ENCODE measurements around the gene FAT1.
"Not testable (repeated sequence)": the region's sequence is repeated elsewhere in the genome, so short reads cannot be mapped to it uniquely, and the experiment has no call there.

FAT1 gene

DNA sequence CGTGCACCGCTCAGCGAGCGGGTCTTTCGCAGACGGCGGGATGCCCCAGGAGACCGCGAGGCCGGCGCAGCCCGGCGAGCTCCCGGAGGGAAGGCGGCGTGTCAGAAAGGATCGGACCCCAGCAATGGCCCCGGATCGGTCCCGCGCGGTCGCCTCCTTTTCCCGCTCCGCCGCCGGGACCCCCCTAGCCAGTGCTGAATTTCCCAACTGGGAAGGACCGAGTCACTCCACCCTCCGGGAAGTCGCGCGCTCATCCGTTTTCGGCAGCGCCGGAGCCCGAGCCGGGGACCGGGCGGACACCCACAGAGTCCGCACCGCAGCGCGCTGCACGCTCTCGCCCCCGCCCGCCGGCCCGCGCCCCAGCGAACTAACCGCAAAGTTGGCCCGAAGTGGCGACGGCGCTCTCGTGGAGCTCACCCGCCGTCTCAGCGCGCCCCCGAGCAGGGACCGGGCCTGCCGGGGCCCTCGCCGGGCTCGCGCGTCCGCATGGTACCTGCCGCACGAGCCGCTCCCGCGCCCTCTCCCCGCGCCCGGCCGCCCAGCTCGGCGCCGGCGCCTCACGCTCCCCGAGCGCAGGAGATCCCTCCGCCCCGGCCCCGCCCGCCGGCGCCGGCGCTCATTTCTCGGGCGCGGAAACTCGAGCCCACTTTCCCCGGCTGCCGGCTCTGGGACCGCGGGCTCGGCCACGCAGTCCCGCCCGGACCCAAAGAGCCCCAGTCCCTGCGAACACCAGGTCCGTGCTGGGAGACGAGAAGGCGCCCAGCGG lies at the start of gene FAT1:
Gene FAT1 (minus strand): TSS at position 565 of the 766 bp plus-strand sequence. CDS start 14,029 bp downstream, outside the sequence.
- no peak for DNase-seq (ENCODE audit: low read depth)

DNA sequence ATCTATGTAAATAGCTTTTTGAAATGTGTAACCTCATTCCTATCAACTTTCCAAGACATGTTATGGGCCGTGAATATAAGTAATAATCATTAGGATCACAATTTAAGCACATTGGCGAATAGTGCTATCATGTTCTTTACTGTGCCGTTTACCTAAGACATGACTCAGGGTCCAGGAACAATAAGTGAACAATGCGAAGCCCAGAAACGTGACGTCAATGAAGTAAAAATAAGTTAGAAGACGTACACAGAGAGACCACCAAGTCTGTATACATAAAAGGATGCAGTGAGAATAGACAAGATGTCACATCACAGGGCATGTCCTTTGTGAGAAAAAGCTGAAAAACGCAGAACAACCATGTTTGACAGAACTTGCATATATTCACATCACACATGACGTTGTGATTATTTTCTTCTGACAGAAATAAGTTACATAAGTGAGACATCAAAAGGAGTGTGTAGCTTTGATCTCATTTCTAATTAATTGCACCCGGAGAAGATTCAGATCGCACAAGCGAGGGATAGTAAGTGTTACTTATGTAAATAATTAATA lies 49.4 kb upstream of the FAT1 start:
- no peak for DNase-seq (ENCODE audit: low read depth)

DNA sequence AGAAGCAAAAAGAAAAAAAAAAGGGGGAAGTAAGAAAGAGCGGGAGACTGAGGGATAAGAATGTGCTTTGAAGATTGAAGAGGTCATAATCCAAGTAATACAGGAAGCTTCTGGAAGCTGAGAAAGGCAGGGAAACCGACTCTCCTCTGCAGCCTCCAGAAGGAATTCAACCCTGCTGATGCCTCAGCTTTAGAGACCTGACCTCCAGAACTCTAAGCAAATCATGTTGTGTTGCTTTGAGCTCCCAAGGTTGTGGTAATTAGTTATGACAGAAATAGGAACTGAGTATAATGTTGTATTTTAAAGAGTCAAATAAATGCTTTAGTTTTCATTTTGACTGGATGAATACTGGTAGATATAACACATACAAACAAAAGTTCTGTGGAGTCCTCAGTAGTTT lies 48.0 kb upstream of the FAT1 start:
- DNase-seq (ENCODE audit: low read depth): no peak

GRCh38 chr4:186770481-186771175 lies 47.0 kb upstream of the FAT1 start:
- DNase-seq (ENCODE audit: low read depth): no peak

DNA sequence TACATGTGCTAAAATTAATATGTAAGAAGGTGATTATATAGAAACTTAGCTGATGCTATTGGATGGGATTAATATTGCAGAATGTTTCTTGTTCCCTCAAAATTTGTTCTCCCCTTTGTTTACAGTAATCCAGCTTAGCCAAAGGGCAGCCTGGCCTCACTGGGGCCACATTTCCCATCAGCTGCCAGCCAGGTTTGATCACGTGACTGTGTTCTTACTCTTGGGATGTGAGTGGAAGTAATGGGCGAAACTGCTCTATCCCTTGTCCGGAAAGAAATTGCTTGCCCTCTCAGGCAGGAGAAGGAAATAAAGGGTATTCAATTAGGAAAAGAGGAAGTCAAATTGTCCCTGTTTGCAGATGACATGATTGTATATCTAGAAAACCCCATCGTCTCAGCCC lies 44.1 kb upstream of the FAT1 start:
- no peak for DNase-seq (ENCODE audit: low read depth)

DNA sequence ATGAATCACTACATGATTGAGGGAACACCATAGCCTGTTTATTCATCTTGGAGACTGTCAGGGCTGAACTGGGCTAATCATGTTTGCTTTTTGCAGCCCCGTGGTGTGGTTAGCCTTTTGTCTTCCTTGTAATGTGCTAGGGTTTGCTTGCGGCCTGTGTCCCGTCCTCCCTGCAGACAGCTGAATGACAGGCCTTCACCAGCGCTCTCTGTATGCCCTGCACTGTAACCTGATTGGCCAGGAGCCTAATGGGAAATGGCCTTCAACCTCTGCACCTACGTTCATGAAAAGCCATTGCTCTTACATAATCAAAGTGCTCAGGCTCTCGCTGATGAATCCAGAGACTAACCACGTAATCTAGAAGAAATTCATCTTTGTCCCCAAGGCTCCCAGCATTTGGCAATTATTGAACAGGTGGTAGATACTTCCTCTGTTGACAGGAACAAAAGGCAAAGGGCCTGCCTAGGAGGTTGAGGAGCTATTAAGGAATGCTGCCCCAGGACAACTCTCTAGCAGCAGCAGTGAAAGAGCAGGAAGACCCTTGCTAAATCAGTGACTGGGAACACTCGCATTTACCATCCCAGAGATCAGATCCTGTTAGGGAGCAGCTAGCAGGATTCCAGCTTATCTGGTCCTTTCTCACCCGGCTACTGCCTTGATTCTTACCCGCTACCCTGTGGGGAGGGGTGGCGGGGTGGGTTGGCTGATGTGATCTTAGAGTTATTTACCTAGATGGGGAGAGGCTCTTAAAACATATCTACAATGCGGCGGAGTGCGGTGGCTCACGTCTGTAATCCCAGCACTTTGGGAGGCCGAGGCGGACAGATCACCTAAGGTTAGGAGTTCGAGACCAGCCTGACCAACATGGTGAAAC lies 42.3 kb upstream of the FAT1 start:
- DNase-seq (ENCODE audit: low read depth): no peak

DNA sequence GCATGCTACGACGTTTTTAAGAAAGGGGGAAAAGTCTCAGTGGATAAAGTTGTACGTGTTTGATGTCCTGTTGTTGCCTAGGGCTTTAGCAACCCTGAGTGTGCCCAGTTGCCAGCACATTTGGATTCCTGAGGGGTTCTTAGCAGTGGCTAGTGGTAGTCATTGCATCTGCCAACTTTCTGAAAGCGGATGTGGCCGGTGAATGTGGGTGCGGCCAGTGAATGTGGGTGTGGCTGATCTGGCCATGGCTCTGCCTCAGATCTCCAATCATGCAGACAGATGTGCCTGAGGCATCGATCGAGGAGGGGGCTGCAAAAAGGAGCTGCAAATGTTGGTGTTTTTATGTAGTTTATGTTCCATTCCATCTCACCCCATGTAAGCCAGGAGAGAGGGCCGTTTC lies 41.5 kb upstream of the FAT1 start:
- no peak for DNase-seq (ENCODE audit: low read depth)

DNA sequence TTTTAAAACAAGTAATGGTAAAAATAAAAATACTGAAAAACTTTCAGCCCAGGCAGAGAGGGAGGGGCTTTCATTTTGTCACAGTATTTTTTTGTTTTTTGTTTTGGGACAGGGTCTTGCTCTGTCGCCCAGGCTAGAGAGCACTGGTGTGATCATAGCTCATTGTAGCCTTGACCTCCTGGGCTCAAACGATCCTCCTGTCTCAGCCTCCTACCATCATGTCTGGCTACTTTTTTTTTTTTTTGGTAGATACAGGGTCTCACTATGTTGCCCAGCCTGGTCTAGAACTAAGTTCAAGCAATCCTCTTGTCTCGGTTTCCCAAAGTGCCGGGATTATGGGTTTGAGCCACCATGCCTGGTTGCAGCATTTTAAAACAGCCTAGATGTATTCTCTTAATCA lies 40.8 kb upstream of the FAT1 start:
- DNase-seq (ENCODE audit: low read depth): no peak

GRCh38 chr4:186762865-186763264 lies 39.2 kb upstream of the FAT1 start:
- DNase-seq (ENCODE audit: low read depth): no peak

GRCh38 chr4:186762361-186762760 lies 38.7 kb upstream of the FAT1 start:
- DNase-seq (ENCODE audit: low read depth): no peak

GRCh38 chr4:186761956-186762355 lies 38.3 kb upstream of the FAT1 start:
- not testable (repeated sequence) for DNase-seq (ENCODE audit: low read depth)

- no peak for DNase-seq (ENCODE audit: low read depth)
These were observed 37.7 kb upstream of the FAT1 start for GRCh38 chr4:186761393-186761792.

DNA sequence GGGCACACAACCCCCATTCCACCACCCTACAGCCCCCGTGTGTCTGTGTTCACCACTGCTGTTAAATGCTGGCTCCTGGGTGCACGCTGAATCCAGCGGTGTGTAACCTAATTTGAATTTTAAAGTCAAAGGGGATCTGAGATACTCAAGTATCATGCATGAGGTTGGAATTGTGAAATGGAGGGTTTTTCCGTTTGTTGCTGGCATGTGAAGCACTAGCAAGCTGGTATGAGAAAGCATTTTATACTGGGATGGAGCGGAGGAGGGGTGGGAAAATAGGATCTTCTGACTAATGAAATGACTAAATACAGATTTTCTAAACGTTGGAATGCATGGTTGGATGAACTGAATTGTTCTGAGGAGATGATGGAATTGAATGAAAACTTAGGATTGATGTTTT lies 36.9 kb upstream of the FAT1 start:
- no peak for DNase-seq (ENCODE audit: low read depth)

- no peak for DNase-seq (ENCODE audit: low read depth)
These were observed 36.3 kb upstream of the FAT1 start for GRCh38 chr4:186759990-186760389.

GRCh38 chr4:186758929-186759682 lies 35.5 kb upstream of the FAT1 start:
- no peak for DNase-seq (ENCODE audit: low read depth)

- DNase-seq (ENCODE audit: low read depth): no peak
These were observed 34.2 kb upstream of the FAT1 start for GRCh38 chr4:186757696-186758355.

DNA sequence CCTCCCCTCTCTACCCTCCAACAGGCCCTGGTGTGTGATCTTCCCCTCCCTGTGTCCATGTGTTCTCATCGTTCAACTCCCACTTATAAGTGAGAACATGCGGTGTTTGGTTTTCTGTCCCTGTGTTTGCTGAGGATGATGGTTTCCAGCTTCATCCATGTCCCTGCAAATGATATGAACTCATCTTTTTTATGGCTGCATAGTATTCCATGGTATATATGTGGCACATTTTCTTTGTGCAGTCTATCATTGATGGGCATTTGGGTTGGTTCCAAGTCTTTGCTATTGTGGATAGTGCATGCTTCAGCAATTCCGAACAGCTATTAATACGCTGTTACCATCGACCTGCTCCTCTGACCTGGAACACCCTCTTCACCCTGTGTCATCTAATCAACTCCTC lies 32.9 kb upstream of the FAT1 start:
- not testable (repeated sequence) for DNase-seq (ENCODE audit: low read depth)

DNA sequence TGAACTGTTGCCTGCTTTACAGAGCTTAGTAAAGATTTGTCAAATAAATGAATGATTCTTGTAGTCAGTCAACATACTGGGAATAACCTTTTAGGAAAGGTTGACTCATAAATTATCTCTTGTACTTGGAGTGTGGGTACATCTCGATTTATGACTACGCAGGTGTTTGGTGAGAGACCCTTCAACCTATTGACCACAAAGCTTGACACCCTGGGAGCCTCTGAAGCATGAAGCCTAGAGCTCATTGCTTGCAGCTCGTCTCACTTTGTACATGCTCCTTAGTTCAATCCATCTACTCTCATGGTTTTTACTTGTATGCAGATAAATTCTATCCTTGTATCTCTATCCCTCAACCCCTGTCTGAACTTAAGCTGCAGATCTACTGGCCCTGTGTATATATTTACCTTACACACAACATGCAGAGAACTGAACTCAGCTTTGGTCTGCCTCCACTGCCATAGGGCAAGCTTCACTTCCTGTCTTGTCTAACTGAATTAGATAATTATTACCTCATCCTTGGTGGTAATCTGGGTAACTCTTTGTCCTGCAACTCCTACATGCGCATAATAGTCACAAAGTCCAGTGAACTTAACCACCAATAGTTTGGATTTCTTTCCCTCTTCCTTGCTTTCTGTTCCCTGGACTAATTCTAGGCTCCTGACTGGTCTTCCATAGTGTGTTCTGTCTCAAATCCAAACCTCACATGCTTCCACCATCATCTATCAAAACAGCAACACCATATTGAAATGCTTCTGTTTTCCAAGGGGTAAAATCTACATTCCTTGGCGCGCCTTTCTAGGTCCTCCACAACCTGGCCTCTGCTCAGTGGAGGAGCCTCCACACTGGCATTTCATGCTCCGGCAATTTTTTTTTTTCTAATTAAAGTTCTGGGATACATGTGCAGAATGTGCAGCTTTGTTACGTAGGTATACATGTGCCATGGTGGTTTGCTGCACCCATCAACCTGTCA lies 32.2 kb upstream of the FAT1 start:
- DNase-seq (ENCODE audit: low read depth): no peak

- DNase-seq (ENCODE audit: low read depth): no peak
These were observed 31.3 kb upstream of the FAT1 start for GRCh38 chr4:186754976-186755375.

GRCh38 chr4:186752325-186752724 lies 28.7 kb upstream of the FAT1 start:
- DNase-seq (ENCODE audit: low read depth): no peak
